ENCODE measurements around the gene SLC44A1.

Gene SLC44A1

DNA sequence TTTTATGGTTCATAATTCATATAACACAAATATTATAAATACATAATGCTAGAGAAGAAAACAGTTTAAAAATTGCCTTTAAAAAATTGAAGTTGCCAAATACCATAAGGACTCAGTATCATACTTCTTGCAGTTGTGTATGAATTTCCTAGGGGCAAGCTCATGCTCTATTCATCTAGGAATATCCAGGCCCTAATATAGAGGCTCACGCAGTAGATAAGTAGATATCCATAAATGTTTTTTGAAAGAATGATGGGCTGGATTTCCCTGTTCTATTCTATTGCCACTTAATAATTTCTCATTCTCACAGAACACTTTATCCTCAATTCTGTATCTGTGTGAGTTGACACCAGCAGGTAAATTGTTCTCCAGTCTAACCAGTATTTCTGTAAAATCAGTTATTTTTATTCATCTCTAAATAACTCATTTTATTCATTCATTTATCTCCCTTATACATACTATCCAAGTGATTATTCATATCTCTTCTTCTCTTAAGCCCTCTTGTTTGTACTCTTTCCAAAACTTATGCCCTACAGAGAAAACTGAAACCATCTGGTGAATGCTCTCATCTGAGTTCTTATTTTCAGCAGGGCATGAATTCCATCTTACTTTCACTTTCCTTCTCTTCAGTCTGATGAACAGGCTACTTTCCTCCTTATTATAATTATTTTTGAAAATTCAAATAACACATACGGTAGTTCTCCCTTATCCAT is 97.1 kb downstream of the SLC44A1 start:
- DNase-seq, result peak in 1 of 2 donors; percentile 7

DNA sequence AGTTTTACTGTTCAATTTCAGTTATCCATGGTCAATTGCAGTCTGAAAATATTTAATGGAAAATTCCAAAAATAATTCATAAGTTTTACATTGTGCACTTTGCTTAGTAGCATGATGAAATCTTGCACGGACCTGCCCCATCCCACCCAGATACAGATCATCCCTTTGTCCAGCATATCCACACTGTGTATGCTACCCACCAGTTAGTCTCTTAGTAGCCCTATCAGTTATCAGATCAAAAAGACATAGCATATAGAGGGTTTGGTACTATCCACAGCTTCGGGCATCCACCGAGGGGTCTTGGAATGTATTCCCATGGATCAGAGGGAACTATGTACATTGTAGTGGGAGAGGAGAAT is 97.7 kb downstream of the SLC44A1 start:
- DNase-seq, result no peak

DNA sequence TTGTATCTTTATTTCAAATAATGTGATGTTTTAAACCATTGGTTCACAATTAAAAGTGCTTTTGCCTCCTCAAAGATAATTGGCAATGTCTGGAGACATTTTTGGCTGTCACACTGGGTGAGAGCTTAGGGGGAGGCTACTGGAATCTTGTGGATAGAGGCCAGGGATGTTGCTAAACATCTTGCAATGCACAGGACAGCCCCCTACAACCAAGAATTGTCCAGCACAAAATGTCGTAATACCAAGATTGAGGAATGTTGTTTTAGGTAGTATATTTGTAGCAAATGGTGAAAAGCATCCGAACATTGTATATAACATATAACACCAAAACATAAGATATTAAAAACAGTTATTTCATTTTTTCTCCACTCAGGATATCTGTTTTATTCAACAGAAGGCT is 99.8 kb downstream of the SLC44A1 start:
- no peak for DNase-seq

DNA sequence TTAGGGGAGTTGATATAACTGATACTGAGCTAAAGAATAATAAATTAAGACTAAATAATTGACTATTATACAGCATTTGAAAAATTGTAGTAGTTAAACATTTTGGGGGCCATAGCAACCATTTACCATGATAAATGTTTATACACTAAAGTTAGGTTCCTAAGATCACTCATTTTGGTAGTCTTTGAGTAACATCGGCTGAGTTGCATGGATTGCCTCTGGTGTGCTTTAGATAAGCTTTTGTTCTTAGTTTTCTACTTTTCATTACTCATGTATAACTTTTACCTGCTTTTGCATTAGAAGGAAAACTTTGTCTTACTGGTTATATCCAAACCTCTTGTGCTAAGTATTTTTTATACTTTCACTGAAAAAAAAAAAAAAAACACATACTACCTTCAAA is 101.2 kb downstream of the SLC44A1 start:
- DNase-seq, result no peak

DNA sequence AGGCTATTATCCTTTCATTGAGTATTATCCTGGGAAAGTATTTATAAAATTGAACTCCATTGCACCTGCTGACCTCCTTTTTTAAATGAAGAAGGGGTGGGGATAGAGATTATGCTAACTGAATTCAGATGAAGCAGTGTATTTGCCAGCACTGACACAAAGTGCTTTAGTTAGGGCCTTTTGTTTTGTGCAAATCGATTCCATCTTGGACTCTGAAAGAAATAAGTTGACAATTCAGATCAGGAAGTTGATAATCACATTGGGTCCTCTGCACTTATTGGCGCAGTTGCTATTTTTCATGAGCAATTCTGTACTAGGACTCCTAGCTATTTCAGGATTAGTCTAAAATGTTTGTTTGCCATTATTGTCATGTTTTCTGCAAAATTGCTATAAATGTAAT is 101.8 kb downstream of the SLC44A1 start:
- DNase-seq, result no peak

DNA sequence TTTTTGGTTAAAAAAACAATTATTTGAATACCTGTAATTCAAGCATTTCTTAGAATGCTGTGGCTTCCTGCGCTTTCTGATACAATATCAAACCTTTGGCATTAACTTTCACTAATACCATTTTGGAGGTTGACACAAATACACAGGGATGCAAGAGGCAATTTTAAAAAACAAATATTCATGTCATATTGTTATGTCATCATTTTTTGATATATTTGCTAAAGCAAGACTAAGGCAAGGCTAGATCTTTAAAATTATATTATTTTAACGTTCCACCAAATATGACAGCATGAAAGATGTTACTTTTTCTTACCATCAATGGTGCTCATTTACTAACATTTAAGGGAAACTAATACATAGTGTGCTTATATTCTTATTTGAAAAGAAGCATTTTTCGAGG is 110.0 kb downstream of the SLC44A1 start:
- DNase-seq, result no peak

DNA sequence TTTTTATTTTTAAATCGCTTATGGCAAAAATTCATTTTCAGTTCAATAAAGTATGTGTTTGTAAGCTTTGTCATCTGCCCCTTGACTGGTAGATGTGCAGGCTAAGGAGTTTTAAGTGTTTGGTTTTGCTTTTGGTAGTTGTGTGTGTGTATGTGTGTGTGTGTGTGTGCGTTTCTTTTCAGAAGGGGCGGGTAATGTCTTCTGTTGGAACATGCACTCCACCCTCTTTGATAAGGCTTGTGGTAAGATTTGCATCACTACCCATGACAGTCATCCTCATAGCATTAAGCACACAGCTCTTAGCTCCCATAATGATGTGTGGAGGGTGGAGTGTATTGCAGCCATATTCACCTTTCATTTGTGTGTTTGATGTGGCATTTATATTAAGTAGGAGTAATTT is 111.3 kb downstream of the SLC44A1 start:
- DNase-seq, result peak; percentile 17 to 27

DNA sequence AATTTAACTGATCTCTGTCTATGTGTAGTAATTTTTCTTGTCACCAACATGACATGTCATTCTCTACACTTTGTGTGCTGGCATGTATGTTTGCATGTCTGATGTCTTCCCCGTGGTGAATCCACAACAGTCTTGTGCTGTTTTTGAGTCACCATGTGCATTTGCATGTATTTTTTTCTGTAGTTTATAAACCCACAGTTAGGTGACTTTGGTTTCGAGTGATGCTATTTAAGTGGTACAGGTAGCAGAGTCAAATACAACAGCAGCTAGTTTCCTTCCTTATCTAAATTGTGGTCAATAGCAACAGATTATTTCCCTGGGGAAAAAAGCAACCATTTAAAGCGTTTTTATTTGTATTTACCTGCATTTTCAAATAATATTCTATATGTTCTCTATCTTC is 113.5 kb downstream of the SLC44A1 start:
- DNase-seq, result no peak

DNA sequence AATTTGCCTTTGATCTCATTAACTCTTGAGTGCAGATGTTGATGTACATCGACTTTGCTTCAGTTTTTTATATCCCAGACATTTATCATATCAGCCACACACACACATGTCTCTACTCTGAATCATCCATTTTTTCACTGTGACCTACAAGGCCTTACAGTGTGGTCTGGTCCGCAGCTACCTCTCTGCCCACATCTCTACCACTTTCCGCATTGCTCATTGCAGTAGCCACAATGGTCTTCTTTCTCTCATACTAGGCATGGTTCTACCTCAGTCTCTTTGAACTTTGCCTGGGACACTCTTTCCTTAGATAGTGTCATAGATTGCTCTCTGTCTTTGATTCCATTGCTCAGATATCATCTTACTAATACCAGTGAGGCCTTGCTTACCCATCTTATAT is 115.4 kb downstream of the SLC44A1 start:
- DNase-seq, result no peak

DNA sequence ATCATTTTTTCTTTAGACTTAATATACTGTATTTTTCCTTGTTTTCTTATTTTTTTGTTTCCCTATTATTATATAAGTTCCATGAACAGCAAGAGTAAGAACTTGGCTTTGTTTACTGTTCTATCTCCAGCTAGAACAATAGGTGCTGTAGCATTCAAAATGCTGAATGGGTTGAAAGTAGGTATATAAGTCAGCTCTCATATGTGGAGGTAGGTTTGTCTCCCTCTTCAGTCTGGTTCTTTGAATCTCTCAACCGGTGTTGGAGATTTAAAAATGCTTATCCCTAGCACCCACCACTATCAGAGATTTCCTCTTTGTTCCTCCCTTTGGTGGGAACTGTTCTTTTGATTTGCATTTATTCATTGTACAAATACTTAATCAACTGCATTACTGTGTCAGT is 115.9 kb downstream of the SLC44A1 start:
- no peak for DNase-seq

DNA sequence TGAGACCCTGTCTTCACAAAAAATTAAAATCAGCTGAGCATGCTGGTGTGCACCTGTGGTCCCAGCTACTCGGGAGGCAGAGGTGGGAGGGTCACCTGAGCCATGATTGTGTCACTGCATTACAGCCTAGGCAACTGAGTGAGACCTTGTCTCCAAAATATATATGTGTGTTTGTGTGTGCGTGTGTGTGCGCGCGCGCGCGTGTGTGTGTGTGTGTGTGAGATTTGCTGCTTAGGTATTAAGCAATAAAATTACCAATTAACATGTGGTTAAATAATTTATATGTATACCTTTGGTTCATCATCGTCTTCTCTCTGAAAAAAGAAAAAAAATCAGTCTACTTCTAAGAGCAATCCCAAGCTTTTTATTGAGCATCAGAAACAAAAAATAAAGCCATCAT is 117.4 kb downstream of the SLC44A1 start:
- no peak for DNase-seq

DNA sequence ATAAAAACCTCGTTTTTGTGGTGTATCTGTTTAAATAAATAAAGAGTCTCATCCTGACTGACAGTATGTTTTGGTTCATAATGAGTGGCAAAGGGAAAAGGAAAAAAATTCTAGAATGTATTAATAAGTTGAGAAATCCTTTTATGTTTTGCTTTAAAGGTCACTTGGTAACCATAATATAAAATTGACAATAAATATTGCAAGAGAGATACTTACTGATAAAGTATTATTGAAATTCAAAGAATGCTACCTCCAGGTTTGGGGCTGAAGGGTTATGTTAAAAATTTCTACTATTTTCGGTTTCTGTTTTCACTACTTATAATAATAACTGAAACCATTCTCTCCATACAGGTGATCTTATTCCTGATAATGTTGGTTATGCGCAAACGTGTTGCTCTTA is 118.0 kb downstream of the SLC44A1 start:
- DNase-seq, result no peak

DNA sequence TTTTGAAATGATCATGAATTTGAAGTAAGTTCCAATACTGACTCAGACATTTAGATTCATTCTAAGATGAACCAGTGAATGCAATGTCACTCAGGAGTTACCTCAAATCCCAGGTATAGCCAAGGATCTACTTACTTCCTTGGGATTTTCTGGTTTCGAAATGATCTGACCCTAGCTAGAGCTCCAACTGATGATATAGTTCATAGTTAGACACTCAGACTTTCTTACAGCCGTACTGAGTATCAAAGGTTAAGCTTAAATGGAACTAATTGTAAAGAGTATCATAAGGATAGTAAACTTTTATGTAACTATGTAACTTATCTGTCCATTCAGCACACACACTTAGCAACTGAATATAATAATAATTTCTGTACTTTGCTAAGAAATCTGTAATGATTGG is 119.4 kb downstream of the SLC44A1 start:
- no peak for DNase-seq

DNA sequence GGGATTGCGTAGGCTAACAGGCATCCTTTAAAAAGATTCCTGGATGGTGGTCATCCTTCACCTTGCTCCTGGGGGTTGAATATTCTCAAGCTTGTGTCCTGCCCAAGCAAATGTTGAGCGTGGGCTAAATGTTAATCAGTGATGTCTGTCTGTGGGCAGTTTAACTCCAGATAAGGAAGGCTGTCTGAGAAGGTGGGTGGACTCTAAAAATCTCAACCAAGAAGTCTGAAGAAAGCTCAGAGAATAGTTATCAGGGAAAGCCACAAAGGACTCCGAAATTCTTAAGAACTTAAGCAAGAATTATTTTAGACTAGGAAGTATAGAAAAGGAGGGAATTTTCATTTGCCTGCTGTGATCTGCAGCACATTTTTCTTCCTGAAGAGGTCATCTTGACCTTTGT is 125.5 kb downstream of the SLC44A1 start:
- DNase-seq, result no peak

DNA sequence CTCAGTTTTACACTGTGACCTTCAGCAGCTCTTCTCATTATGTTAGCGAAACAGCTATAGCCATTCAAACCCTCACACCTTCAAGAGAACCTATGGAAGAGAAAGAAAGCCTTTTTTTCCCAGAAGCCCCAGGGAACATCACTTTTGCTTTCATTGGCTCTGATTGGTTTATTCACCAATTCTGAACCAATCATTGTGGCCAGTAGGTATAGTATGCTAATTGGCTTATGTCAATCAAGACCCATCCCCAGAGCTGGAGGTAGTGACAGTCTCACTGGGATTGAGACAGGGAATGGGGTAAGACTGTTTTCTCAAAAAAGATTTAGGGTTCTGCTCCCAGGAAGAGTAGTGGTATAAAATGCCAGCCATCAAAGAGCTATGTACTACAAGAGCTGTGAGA is 129.3 kb downstream of the SLC44A1 start:
- DNase-seq, result no peak

DNA sequence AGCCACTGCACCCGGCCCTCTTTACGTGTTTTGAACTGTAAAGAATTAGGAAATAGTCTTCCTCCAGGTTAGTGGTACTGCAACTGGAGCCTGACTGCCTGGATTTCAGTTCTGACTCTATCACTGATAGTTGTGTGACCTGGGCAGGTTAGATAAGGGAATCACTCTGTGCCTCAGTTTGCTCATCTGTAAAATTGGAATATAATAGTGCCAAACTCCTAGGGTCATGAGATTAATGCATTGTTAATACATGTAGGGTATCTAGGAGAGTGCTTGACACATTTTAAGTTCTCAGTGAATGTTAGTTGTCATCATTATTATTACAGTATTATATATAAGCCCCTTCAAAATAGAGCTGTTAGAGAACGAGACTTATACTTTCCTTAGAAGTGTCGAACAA is 130.9 kb downstream of the SLC44A1 start:
- no peak for DNase-seq

DNA sequence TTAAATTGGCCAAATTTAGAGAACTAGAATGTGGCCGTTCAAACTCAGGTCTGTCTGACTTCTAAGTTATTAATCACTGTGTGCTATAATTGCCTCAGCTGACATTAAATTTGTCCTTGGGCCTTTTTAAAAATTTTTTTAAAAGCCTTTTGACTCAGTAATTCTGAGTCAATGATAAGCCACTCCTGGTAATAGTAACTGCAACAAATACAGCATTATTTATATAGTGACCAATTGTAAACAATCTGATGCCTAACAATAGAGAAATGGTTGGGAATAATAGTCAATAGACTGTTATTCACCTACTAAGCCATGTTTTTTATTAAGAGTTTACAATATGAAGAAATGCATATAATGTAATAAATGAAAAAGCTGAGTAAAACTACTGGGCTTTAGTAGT is 132.4 kb downstream of the SLC44A1 start:
- DNase-seq, result no peak

DNA sequence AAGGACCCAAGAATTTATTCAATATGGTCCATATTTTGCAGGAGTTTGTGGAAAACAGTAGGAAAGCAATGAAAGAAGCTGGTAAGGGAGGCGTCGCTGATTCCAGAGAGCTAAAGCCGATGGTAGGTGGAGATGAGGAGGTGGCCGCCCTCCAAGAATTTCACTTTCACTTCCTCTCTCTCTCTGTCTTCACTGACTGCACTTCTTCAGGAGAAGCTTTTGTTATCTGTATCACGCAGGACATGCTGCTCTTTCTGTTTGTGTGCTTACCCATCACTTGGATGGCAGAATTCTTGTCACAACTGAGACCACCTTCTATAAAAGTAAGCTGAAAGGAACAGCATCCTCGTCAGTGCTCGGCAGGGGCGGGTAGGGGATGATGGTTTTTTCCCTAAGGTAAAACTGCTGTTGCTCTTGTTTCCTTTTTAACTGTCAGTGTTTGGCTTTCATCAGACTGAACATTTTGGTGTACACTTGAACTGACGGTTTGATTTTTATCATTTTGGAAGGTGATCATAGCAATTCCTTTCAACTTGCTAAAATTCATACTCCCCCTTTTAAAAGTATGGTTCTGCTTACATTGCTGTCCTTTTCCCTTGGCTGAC is 141.0 kb downstream of the SLC44A1 start:
- DNase-seq, result peak; percentile 10 to 41

DNA sequence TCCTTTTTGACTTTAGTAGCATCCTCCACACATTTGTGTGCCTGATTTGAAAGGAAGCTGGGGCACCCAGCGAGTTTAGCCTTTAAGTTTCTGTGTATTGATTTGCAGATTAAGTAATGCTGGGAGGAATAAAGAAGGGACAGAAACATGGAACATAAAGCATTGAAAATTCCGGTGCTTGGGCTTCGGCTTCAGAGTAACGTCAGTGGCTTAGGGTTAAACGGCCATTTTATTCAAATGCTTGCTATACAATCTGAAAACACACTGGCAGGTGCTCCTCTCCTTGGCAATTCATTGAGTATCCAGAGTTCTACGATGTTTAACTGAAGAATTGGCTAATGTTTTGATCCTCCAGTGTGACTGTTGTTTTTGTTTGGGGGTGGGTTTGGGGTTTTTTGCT is 145.3 kb downstream of the SLC44A1 start:
- DNase-seq, result no peak

DNA sequence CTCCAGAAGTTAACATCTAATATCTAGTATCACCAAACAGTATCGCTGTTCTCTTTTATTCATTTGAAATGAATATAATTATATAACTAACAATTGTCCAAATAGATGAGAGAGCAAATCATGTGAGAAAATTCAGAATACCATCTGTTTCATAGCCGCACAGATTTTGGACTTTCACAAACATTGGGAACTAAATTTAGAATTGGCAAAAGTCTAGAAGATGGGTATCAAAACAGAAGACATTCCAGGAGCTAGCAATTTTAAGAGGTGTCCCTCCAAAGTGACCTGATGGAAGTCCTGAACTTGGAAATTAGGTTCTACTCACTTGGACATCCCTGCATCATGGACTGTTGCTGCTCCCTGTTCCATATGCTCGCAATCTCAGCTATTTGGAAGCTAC is 146.4 kb downstream of the SLC44A1 start:
- DNase-seq, result no peak

DNA sequence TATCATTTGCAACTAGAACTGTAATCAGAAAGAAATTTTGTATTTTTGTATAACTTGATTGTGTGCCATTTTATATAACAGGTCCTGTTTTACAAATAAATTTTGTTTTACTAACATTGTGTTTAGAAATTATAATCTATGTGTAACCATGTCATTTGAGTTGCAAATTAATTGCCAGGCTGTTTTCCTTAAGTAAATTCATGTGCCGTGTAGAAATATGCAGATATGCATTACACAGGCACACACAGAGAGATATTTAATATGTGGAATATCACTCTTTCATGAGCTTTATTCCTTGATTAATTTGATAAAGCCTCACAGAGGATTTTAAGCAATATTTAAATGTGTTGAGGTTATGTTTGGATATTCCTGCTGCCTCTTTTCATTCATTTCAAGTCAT is 146.8 kb downstream of the SLC44A1 start:
- no peak for DNase-seq

DNA sequence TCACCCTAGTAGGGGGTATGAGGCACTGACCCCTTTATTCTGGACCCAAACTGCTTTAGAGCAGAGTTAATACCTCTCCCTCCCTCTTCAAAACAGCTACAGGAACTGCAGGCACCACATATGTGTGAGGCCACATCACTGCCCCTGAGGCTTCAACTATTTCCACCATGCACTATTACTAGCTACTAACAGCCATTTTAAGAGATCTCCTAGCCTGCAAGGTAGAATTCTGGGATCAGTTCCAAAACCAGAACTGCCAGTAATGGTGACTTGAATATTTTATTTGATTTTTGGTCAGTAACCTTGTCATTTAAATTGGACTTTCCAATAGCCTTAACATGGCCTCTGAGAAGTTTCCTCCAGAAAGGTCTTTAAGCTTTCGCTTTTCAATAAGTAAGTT is 148.1 kb downstream of the SLC44A1 start:
- no peak for DNase-seq

DNA sequence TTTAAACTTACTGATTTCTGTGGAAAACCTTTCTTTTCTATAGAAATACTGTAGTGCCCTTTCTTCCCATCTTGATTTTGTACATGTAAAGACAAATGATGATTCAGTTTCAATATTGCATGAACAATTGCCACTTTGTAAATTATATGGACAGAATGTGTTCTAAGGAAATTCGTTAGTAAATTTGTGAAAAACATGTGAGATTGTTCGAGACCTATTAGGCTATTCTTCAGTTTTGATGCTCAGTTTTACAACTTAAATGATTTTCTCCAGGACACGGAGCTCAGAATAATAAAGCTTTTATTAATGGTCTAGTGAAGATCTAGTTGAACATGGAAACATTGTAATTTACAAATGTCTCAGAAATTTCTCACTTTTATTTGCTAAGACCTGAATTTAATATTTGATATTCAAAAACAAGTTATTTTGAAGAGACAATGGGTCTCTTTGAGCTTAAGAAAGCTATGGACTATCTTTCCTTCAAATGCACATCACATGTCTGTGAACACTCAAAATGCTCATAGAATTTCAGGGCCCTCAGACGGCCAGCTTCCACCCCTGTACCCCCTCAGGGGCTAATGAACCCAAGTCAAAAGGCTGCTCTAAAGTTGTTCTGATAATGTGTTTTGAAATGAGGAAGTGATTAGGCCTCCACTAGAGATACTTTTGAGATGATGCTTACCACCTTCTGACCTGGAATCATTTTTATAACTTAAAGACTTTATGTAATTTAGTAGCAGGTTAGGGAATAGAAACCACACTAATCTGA is 149.3 kb downstream of the SLC44A1 start:
- no peak for DNase-seq

DNA sequence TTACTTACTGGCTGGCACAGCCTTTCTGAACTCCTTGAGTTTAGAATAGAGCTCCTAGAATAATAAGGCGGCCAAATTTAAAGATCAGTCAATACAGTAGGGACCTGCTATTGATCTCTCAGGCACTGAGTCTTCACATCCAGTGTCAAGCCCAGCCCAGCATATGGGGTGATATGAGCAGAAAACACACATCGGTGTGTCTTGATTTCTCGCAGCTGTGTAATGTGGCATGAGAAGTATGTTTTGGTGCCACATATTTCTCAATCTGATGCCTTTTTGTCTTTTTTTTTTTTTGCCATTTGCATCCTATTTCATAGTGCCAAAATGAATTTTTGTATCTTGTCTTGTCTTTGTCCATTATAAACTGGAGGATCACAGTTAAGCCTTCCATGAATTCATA is 152.0 kb downstream of the SLC44A1 start:
- no peak for DNase-seq

DNA sequence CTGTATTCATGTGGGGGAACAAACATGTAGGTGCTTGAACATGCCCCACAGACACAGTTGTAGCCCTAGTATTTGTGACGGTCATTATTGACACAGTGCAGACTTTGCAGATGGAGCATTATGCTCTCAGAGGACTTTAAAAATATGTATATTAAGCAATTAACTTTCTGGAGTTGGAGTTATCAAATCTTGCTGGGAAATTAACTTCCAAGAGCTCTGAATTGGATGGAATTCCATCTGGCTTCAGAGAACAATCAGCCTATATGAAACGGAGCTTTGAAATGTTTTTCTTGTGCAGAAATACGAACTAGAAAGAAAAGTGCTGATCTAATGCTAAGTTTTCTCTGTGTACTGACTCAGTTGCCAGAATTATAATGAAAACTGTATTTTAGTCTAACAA is 152.4 kb downstream of the SLC44A1 start:
- DNase-seq, result no peak
